DLD1 (cell line): ENCODE measurements around the gene JAKMIP2.
"Not testable (repeated sequence)": the region's sequence is repeated elsewhere in the genome, so short reads cannot be mapped to it uniquely, and the experiment has no call there.

Source experiments
- in situ Hi-C: cut with HindIII; loops from 2 replicates; pipeline ENCODE4 v1.10.0; 2017; ENCODE audit warnings: low sequenced_read_pairs

JAKMIP2 gene

DNA sequence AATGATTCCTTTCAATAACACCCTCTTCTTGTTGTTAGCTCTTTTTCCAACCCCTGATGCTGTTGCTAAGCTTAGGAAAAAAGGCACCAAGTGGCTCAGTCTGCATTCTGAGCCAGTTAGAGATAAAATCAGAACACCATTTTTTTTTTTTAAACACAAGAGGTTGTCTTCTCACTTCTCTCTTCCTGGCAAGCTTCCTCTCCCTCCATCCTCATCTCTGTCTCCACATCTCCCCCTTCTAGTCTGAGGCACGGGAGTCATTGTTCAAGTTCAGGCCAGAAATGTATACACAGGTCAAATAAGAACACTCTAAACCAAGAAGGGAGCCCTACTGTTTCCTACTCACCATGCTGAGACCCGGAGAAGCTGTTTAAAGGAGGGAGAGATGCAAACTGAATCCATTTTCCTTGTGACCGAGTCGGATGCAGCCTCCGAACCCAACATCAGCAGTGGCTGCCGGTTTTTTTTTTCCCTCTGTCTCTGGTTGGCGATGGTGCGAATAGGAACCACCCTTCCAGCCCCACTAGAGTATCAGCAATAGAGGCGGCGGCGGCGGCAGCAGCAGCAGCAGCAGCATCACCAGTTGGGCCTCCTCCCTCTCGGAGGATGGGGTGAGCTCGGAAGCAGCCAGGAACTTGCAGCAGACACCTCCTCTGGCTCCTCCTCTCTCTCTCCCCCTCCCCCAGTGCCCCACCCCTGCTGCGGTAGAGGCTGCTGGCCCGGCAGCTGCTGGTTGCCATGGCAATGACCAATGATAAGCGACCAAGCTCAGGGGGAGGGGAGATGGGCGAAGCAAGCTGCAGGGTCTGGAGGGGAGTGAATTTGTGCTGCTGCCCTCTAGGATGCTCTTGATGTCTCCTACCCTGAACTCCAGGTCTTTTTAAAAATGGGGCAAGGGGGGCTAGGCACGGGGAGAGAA is at the start of gene JAKMIP2:
Gene JAKMIP2 (minus strand): TSS at position 619 of the 919 bp plus-strand sequence. CDS start 110,922 bp downstream, outside the sequence.
- in situ Hi-C loops = no loop called here

GRCh38 chr5:147831465-147831864 is 48.9 kb upstream of the JAKMIP2 start, which contains the start of gene SPINK1:
SPINK1 (minus strand) TSS chr5:147831671; CDS start chr5:147831577, 94 bp downstream.
- in situ Hi-C loops = no loop called here

DNA sequence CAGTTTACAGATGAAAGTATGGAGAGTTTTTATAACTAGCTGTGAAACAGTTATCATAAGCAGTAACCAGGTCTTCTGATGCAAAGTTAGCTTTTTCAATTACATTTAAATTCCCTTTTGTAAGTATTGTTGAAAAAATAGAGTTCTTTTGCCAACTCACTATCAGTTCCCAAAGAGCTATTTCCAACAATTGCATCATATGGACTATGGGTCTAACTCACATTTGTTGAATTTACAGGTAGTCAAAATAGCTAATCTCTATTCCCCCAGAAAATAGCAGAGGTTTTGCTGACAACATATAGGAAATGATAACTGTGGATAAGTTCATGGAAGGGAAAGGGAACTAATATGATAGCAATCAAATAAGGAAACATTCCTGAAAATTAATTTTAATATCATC is 47.5 kb upstream of the JAKMIP2 start:
- in situ Hi-C loops = no loop called here

GRCh38 chr5:147827017-147827416 is 44.5 kb upstream of the JAKMIP2 start:
- in situ Hi-C loops = not testable (repeated sequence)

- in situ Hi-C loops = no loop called here
Observed at GRCh38 chr5:147826361-147826760, 43.8 kb upstream of the JAKMIP2 start.

DNA sequence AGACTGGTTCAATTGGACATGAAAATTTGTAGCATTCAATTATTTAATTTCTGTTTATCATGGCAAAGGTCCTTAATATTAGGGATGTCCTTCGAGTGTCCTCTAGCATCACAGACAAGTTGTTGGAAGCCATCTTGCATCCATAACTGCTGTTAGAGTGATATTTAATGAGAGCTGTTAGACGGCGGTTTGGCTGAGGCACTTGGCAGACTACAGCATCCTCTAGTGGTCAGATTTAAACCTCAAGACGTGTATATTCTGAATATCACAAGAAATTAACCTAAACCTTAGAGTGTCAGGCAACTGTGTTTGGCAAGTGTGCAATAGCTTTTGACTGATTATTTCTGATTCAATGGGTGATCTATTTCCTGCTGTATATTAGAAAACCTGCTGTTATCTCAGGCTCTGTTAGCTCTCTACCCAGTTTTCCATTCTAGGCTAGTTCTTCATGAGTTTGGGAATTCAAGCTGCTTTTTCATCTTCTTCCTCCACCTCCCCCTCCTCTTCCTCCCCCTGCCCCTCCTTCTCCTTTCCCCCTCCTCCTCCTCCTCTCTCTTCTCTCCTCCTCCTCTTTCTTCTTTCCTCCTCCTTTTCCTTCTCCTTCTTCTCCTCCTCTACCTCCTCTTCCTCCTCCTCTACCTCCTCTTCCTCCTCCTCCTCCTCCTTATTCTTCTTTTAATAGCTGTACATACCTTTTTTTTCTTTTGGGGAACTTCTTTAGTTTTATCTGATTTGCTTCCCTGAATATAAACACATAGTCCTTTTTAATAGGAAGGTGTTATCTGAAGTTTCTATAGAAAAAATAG is 40.4 kb upstream of the JAKMIP2 start:
- in situ Hi-C loops = no loop called here

- in situ Hi-C loops = not testable (repeated sequence)
Observed at GRCh38 chr5:147822222-147822621, 39.7 kb upstream of the JAKMIP2 start.

- in situ Hi-C loops = no loop called here
Observed at GRCh38 chr5:147821766-147822165, 39.2 kb upstream of the JAKMIP2 start.

DNA sequence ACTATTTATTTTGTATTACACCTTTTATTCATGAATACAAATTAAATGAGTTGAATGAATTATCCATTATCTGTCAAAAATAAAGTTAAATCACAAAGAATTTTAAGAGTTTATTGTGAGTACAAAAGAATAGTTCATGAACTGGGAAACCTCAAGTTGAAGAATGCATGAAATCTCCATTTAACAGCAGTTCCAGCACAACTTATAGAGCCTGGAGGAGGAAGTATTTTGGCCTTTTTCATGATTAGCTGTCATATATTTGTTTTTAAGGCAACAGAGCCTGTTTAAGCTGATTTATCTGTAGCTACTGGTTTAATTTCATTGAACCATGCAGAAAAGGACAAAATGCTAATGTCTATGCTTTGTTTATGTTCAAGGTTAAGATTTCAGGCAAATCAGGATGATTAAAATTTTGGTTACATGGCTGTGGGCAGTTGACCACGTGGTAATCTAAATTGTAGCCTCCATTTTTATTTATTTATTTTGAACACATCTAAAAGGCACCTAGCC is 36.8 kb upstream of the JAKMIP2 start:
- in situ Hi-C loops = no loop called here

DNA sequence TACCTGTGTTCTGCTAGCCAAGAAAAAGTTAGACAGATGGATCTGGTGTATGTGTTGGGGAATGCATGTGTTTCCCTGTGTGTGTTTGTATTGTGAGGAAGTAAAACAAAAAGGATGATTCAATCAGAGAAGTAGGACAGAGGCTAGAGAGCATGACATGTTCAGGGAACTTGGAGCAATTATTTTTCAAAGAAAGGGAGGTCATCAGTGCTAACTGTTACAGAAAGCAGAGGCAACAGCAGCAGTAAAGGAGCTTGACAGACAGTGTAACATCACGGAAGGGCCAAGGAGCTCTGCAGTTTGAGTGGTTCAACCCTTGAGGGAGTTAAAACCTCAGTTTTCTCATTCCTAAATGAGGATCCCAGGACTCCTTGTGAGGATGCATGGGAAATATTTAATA is 35.8 kb upstream of the JAKMIP2 start:
- in situ Hi-C loops = no loop called here

- in situ Hi-C loops = no loop called here
Observed at GRCh38 chr5:147813696-147814095, 31.2 kb upstream of the JAKMIP2 start.

- in situ Hi-C loops = no loop called here
Observed at GRCh38 chr5:147809830-147810666, 27.5 kb upstream of the JAKMIP2 start.

DNA sequence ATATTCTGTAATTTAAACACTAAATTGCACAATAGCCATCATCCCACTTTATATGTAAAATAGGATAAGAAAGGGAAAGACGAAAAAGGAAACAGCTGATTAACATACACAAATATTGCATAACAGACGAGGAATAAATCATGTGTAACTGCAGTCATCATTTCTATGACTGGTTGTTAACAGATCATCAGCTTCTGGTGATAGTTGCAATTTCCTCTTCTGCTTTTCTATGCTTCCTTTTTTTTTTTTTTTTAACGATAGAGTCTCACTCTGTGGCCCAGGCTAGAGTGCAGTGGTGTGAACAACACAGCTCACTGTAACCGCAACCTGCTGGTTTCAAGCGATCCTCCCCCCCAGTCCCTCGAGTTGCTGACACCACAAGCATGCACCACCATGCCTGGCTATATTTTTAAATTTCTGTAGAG is 22.5 kb upstream of the JAKMIP2 start:
- in situ Hi-C loops = no loop called here

DNA sequence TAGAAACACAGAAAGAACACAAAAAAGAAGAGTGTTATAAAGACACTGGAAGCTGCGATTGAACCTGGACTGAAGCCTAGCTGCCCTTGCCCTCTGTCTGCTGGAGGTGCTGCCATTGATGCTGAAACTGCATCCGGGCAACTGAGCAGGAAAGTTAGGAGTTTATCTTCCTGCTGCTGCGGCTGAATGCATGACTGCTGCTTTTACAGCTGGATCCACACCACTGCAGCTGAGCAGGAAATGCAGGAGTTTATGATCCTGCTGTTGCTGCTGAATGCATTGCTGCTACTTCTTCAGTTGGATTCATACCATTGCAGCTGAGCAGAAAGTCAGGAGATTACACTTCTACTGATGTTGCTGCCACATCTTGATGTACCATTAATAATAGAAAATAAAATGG is 21.8 kb upstream of the JAKMIP2 start:
- in situ Hi-C loops = no loop called here

DNA sequence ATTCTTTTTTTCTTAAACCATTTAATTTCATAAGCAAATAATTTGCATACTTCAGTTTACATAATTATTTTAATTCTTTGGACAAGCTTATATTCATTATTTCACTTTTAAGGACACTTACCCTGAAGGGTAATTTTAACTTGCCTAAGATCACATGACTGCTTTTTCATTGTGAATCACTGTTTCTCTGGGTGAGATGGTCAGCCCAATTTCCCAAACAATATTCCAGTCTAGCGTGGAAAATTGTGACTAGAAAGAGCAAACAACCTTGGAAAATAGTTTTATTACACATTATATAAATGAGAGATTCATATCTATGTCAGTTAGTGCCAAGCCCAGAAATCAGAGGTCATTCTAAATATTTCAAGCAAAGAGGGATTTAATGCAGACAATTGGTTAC is 21.4 kb upstream of the JAKMIP2 start:
- in situ Hi-C loops = no loop called here

DNA sequence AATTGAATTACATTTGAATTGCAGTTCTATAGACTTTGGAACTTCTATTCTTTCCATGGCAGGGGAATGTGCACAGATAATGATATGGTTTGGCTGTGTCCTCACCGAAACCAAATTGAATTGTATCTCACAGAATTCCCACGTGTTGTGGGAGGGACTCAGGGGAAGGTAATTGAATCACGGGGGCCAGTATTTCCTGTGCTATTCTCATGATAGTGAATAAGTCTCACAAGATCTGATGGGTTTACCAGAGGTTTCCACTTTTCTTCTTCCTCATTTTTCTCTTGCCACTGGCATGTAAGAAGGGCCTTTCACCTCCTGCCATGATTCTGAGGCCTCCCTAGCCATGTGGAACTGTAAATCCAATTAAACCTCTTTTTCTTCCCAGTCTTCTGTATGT is 20.6 kb upstream of the JAKMIP2 start:
- in situ Hi-C loops = not testable (repeated sequence)

- in situ Hi-C loops = no loop called here
Observed at GRCh38 chr5:147801461-147801860, 18.9 kb upstream of the JAKMIP2 start.

- in situ Hi-C loops = no loop called here
Observed at GRCh38 chr5:147800491-147800890, 18.0 kb upstream of the JAKMIP2 start.

- in situ Hi-C loops = no loop called here
Observed at GRCh38 chr5:147796556-147797308, 14.2 kb upstream of the JAKMIP2 start.

DNA sequence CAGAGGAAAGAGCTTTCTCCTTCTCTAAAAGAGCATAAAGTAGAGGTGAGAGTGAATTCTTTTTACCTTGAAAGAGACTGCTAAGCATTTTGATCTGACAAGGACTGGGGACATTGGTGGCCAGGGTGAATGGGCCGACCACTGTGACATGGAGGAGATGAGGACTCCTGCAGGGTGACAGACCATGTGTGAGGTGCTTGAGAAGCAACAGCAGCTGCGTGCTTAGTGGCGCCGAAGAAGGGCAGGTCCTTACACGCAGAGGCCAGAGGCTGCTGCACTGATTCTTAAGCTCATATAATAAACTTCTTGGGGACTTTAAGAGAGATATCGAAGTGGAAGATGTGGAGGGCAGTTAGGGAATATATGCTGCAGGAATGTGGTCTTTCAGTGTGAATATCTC is 8.7 kb upstream of the JAKMIP2 start:
- in situ Hi-C loops = no loop called here
